DMS79 treated with DMSO at 0.1 percent for 48 hours (cell line): ENCODE results near the gene HS6ST2.

ENCODE experiments used
- DNase-seq: peaks from one replicate; lab custom pipeline; 2025; lab: John Stamatoyannopoulos, UW

Gene HS6ST2

DNA sequence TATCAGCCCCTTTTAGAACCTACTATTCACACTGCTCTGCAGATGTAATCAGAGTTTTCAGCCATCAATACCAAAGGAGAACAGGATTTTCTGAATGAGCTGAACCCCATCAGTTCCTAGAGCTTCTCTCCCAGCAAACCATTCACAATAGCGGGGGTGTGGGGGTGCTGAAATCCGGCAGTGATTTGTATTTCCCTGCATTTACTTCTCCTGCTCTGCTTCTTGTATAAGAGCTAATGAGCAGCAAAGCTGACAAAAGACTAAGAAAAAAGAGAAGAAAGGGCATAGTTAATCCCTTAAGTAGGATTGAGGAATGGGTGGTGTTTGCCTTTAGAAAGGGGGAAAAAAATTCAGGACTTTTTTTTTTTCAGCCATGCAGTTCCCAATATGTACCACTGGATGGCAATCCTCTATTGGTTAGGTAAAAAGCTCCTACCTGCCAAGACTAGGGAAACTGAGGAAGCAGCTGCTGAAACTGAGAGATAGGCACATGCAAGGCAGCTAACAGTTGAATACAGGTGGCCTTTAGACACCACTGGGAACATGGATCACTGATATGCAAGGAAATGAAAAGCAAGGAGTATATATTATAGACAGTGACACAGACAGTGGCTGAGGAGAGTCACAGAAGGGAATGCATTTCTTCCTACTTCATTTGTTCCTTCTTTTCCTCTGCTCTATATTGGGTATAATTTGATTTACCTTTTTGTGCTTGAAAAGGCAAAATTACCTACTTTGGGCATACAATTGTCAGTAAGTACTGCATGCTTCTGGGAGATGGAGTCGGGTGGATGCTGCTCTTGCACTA lies 217.9 kb downstream of the HS6ST2 start:
- DNase-seq, result no peak

DNA sequence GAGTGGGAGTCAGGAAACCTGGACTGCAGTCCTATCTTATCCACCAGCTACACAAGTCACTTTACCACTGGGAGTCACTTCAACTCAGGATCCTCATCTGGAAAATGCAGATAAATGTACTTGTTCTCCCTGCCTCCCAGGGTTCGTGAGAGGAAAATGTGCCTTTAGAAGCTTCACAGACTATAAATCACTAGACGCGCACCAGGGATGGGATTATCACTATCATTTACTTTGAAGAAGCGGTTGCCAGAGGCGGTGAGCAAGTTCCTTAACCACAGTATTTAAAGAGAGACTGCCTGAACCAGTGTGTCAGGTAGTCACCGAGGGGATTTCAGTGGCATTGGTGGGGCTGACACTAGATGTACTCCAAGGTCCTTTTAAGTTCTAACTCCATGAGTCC lies 219.5 kb downstream of the HS6ST2 start:
- DNase-seq, result no peak

DNA sequence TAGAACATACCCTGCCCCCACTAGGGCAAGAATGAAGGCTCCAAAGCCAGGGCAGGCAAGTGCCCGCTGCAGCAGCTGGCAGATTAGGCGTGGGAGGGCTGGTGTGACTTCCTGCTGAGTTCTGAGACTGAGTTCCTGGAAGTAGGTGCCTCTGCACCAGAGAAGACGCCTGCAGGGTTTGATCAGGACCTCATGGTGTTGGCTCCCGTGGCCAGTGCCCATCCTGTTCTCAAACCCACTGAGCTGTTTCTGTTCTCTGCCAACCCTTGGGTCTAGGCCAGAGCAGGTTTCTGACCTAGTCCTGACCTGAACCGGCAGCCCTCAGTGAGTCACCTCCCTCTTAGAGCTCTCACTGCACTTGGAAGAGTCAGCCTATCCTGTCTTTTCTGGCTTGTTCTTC lies 220.7 kb downstream of the HS6ST2 start:
- no peak for DNase-seq

DNA sequence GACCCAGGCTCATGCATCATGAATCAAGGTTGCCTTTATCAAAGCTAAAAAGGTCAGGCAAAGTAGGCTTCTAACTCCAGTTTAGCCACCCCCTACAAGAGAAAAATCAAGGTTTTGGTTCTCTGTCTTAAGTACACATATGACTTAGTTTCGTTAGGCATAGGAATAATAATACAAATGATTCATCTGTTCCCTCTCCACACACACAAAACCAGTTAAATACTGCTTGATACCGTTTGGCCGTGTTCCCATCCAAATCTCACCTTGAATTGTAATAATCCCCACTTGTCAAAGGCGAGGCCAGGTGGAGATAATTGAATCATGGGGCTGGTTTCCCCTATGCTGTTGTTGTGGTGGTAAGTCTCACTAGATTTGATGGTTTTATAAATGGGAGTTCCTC lies 226.2 kb downstream of the HS6ST2 start:
- no peak for DNase-seq

DNA sequence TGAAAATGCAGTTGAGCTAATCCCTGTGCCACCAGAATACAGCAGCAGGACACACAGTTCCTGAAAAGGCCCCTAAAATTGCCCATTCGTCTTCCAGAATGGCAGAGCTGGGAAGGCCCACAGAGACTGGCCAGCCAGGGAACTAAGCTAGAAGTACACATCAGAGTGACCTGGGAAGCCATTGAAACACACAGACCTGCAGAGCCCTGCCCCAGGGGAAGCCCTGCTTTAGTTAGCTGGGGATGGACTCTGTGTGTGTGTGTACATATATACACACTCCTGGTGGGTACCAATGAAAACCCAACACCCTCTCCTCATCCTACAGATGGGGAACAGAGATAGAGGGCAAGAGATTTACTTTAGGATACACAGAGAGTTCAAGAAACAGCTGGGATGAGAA lies 227.7 kb downstream of the HS6ST2 start:
- DNase-seq, result no peak

DNA sequence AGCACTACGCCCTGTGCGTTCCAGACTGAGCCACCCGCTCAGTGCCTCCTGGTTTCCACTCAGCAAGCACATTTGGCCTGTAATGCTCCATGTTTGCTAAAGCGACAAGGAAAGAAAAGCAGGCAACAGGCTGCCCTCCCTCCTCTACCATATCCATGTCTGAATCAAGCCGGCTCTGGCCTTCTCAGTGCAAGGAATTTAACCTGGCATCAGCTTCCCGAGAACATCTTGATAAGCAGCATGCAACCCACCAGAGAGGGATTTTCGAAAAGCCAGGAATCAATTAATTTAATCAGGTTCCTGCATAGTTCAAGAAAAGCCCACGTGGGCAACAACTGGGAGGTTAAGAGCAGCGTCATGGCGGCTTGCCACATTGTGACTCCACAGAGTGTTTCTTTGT lies 228.2 kb downstream of the HS6ST2 start:
- no peak for DNase-seq

DNA sequence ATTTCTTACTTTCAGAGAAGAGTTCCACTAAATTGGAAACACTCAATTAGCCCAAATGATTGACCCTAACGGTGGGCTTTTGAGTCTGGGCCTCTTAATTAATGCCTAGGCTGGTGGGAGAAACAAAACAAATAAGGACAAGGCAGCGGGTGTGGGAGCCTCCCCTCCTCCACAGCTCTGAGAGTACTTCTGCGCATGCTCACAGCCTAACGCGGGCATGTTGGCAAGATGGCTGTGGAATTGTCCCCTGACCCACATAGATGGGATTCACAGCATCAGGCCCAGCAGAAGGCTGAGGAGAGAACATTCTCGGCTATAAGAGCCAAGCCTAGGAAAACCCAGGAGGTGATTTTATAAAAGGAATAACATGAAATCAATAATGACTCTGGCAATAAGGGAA lies 230.1 kb downstream of the HS6ST2 start:
- no peak for DNase-seq

DNA sequence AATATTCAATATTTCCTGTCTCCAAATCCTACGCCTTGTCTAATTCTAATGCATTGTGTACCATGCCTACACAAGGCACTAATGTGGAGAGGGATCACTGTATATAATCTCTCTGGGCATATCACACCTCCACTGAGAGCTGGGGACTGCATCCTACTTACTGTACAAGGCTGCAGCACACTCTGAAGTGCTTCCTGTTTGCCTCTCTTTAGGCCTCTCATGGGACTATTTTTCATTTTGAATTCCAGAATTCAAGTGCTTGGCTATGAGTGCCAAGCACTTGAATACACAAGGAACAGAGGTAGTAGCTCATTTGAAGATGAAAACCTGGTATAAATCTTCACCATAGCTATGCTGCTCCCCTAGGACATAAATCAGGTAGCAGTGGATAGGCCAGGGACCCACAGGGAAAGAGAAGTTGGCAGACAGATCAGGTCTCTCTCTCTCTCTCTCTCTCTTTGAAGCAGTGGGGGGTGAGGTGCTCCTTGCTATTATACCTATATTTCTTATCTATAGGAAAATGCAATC lies 239.9 kb downstream of the HS6ST2 start:
- peak; percentile 0 for DNase-seq

DNA sequence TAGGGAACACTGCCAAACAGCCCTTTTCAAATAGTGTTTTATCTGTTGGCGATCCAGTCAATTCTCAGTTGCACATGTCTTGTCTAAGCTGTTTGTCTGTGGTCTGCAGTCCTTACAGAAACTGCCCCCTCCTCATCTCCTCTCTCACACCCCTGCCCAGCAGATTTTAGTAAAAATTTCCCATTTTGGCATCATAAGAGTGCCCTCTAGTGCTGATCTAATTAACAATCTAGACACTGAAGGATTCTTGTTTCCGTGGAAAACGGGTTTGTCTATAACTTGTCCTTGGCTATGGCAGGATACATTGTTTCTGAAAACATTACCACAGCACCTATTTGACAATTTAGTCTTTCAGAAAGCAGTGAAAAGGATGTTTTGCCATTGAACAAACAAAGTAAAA lies 242.4 kb downstream of the HS6ST2 start:
- no peak for DNase-seq

DNA sequence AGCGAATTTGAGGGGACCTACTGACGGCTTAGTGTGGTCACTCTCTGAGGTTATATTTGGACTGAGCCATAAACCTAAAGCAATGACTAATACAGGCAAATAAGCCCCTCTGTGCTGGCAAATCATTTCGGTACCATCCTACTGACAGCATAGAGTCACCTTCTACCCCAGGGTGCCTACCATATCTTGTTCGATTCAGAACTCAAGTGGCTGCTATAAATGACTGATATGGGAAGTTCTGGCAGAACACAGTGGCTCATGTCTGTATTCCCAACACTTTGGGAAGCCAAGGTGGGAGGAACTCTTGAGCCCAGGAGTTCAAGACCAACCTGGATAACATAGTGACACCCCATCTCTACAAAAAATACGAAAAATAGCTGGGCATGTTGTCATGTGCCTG lies 243.5 kb downstream of the HS6ST2 start:
- DNase-seq, result no peak

DNA sequence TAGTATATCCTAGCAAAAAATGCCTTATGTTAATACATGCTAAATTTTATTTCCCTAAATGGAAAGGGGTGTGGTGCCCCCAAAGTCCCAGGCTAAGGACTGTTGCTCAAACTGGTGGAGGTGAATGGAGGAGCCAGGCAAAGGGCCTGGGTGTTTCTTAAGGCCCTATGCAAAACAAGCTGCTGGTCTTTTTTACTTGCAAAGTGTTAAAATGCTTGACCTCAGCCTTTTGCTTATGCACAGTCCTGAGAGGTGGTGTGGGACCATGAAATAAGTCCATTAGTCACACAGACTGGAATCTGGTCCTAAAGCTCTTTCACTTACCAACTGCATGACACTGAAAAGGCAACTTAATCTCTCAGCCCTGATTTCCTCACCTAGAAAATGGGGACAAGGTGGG lies 246.1 kb downstream of the HS6ST2 start:
- no peak for DNase-seq

DNA sequence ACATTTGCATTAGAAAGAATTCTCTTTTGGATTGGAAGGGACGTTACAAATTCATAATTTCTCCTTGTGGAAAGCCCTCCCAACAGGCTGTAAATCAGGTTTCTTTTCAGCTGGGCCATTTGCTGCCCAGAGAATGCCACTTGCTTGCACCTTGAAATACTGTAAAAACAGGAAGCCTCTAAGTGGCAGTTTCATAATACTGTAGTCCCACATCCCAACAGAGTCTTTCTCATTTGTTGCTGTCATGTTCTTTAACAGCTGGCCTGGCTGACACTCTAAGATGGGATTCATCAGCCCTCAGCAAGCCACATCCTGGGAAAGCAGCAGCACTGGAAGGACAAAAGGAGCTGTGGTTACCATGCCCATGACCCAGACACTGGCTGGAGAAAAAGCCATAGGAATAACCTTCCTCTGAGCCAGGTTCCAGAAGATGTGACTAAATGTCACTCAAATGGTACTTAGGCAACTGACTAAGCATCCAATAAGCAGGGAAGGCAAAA lies 247.7 kb downstream of the HS6ST2 start:
- DNase-seq, result no peak

DNA sequence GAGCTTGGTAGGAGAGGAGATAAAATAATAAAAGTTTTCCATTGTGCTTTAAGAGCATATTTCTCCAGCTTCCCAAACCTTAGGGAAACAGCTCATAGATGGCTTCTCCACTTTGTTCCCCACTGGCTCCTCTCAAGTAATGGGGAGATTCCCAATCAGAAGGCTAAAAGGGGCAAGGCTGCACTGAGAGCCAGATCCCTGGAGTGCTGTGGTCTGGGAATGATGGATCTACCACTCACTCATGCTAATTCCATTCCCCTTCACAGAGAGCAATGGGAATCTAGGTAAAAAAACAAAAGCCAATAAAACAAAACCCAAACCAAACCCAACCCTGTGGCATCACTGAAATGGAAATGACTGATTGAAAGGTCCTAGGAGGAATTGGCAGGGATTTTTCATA lies 249.9 kb downstream of the HS6ST2 start:
- DNase-seq, result no peak

DNA sequence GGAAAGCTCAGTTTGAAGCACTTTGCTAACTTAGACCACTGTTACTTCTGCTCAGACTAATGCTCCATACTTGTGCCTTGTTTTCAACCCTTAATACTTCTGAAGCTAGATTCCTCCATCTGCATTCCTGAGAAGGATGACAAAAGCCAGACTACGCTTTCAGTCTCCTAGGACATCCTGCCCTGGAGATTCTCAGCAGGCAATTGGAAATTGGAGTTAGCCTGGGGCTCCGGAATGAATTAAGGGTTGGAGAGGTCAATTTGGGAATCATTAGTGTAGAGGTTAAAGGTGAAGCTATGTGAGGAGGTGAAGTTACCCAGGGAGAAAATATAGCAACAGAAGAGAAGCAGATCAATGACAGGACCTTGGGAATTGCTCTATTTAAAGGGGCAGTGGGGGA lies 253.7 kb downstream of the HS6ST2 start:
- no peak for DNase-seq

DNA sequence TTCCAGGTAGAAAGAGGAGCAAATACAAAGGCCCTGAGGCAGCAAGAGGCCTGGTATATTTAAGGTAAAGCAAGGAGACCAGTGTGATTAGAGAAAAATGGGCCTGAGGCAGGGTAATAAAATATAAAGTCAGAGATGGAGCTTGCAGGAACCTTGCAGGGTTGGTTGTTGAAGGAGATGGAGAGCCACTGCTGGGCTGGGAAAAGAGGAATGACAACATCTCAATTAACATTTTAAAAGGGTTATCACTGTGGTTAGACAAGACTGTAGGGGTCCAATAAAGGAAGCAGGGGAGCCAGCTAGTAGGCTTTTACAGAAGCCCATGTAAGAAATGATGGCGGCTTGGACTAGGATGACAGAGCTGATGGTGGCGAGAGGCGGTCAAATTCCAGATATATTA lies 264.0 kb downstream of the HS6ST2 start:
- no peak for DNase-seq

DNA sequence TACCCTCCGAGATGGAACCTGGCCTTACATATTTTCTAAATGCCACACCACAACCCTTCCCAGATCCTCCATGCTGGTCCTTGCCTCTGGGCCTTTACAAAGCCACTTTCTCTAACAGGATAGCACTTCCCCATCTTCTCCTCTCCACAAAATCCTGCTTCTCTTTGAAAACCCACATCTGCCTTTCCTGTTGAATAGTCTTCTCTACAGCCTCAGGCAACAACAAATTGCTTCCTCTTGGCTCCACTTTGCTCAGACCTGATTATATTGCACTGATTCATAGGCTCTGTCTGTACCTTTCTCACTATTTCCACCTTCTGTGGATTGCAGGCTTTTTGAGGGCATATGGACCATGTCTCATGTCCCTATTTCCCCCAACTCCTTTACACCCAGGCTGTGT lies 265.9 kb downstream of the HS6ST2 start:
- DNase-seq, result no peak

DNA sequence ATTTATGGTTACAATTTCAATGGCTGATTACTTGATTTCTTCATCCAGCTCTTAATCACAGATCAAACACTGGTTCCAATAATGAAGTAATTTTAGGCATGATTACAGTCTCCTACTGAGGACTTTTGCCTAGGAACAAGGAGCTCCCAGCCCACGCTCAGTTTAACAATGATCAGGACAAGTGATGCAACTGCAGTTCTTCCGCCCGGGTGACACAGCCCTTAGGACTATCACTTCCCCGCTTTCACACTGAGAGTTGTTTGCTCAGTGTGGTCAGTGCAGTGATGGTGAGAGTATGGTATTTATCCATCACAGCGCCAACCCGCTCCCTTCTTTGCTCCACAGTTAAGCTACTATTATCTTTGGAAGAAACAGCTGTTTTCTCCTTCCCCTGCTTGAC lies 266.4 kb downstream of the HS6ST2 start:
- no peak for DNase-seq

DNA sequence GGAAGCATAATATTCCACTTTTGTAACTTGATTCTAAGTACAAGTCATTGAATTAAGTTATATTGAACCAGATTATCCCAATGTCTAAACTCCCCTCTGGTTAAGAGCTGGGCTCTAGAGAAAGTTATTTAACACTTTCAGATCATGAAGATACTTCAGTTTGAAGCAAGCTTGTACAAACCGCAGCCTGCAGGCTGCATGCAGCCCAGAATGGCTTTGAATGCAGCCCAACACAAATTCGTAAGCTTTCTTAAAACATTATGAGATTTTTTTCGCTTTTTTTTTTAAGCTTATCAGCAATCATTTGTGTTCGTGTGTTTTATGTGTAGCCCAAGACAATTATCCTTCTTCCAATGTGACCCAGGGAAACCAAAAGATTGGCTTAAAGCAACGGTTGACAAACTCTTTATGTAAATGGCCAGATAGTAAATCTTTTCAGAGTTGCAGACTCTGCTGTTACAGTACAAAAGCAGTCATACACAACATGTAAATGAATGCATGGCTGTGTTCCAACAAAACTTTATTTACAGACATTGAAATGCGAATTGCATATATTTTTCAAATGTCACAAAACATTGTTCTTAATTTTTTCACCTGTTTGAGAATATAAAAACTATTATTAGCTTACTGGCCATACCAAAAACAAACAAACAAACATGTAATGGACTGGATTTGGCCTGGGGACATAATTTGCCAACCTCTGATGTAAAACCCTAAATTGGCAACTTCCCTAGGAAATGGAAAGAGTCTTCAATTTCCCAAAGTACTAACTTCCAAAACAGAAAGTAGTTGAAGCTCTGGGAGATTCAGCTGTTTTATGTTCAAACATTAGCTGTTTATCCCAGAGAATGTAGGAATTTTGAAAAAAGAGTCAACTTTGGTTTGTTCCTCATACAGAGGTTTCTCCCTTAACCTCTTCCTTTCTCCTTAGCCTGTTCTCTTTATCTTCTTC lies 268.5 kb downstream of the HS6ST2 start:
- DNase-seq, result no peak

DNA sequence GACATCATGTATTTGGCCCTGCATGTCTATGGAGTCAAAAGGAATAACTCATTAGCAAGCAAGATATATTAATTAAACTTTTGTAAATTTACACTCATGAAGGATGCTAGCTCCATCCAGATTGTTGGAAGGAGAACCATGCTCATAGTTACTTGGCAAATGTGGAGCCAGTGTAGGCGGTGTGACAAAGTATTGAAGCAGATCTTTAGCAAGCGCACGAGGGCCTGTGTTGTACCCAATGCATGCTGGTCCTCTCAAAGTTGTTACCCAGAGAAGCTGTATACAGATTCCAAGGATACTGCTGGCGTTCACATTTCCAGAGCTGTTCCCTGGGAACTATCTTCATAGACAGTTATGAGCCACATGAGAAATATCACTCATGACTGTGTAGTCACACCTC lies 273.2 kb downstream of the HS6ST2 start:
- DNase-seq, result no peak

DNA sequence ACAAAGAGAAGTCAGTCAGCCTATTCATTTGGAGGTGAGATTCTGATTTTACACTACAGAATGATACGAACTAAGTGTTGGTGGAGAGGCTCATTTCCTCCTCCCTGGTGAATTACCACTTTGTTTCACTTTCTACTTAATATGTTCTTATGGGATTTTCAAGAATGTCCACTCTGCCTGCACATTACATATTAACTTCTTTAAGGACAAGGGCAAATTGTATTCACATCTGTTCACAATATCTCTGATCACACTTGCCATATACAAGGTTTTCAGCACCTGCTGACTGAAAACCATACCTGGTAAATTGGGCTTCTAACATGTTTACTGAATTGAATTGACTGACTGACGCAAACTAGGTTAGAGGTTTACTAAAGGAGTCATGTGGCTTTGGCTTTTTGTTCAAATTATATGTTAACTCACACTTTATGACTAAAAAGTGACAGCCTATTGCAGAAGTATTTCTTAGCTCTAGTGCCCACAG lies 281.2 kb downstream of the HS6ST2 start:
- no peak for DNase-seq

DNA sequence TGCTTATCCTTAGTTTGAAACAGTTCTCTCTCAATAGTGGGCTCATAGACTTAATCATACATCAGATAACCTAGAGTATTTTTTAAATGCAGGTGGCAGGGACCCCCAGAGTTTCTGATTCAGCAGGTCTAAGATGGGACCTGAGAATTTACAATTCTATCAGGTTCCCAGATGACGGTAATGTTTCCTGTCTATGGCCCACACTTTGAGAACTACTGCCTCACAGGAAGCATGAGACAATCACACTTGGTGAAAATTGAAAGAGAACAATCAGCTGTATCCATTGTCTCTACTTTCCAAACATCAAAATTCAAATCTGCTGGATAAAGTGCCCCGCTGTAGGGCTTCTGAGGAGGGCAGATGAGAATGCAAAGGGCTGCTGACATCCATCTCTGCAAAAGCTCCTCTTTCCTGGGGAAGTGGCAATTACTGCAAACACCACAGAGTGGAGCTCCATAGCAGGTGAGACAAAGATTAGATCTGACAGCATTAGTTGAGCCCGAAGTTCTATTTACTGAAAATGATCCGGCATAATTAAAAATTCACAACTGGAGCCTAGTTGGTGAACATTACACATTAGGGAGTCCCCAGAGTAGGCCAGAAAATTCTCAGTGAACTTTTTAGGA lies 281.8 kb downstream of the HS6ST2 start:
- DNase-seq, result no peak

DNA sequence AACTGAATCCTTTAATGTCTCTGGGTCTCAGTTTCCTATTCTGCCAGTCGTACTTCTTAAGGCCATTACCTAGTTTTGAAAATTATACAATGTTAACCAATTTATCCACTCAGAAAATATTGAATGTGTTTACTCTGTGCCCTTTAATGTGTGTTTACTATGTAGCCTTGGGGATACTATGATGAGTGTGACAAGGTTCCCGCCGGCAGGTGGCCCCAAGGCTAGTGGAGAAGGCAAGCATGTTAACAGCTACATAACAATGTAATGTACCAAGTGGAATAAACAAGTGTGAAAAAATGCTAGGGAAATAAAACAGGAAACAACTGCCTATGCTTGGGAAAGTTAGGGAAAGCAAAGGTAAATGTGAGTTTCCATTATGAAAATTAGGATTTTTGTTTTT lies 282.3 kb downstream of the HS6ST2 start:
- no peak for DNase-seq
